SK-N-MC (cell line): Measurements from ENCODE around the gene NPHP3.
A peak's percentile ranks its signal among the peaks of the same experiment; 100 is the strongest.

ENCODE experiments used
- DNase-seq: peaks from one replicate; pipeline ENCODE4 v3.0.0-alpha.2; 2011; ENCODE audit warnings: low read depth, low spot score
- H3K27ac ChIP-seq: fragments of 200-600 bp; sonication (generic); 2 replicates; pipeline ENCODE4 v1.5.1; 2016; ENCODE audit warnings: mixed run types
- H3K36me3 ChIP-seq: fragments of 200-600 bp; sonication (generic); 2 replicates; pipeline ENCODE4 v1.6.1; 2017; ENCODE audit warnings: antibody characterized with exemption, low read length, mixed read lengths; ENCODE audit not compliant: insufficient read depth
- H3K4me3 ChIP-seq: fragments of 200-600 bp; sonication (generic); 2 replicates; pipeline ENCODE4 v1.5.1; 2016
- H3K9ac ChIP-seq: fragments of 200-600 bp; sonication (generic); 2 replicates; pipeline ENCODE4 v1.8.0; 2017; ENCODE audit warnings: mixed run types, mixed read lengths; ENCODE audit not compliant: insufficient read length
- H3K9me3 ChIP-seq: fragments of 200-600 bp; sonication (generic); 2 replicates; pipeline ENCODE4 v1.6.1; 2017; ENCODE audit warnings: low read depth, mild to moderate bottlenecking, antibody characterized with exemption, low read length, moderate library complexity, mixed read lengths
- EZH2 ChIP-seq: fragments of 200-600 bp; sonication (generic); IDR thresholded peaks from one replicate; pipeline ENCODE4 v1.6.1; 2017; ENCODE audit warnings: antibody characterized with exemption
- FOXP2 ChIP-seq: optimal IDR thresholded peaks from 2 replicates; pipeline ENCODE3; 2011; ENCODE audit warnings: mild to moderate bottlenecking, moderate library complexity; ENCODE audit not compliant: insufficient read depth; ENCODE audit errors: extremely low read length, control extremely low read depth
- POLR2AphosphoS5 ChIP-seq: IDR thresholded peaks from 2 replicates; pipeline ENCODE4 v1.6.1; 2012; ENCODE audit warnings: mild to moderate bottlenecking, low read depth, low read length, borderline replicate concordance

NPHP3 gene

DNA sequence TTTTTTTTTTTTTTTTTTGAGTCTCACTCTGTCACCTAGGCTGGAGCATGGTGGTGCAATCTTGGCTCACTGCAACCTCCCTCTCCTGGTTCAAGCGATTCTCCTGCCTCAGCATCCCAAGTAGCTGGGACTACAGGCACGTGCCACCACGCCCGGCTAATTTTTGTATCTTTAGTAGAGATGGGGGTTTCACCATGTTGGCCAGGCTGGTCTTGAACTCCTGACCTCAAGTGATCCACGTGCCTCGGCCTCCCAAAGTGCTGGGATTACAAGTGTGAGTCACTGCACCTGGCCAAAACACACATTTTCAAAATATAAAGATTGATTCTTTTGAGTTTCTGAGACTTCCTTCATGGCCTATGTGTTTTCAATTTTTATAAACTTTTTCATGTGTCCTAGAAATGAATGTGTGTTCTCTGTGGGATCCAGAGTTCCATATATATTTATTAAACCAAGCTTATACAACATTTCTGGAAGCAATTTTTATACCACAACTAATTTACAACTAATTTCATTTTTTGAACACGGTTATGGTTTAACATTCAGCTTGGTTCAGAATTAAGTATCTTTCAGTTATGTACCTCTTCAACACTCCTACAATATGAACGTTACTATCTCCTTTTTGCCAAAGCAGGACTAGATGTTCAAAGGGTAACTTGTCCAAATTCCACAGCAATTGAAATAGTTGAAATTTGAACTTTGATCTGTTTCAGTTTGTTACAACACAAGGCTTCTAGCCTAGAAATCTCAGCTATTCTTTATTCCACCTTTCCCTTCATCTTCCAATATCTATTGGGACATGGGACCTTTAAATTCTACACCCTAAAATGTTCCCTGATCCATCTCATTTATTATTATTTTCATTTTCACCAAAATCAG lies 64.1 kb downstream of the NPHP3 start:
- no peak for TF ChIP-seq FOXP2
- TF ChIP-seq EZH2, result no peak
- H3K9me3 ChIP-seq, result no peaks in the 10 kb centered on the region
- H3K36me3 ChIP-seq, result no peaks in the 10 kb centered on the region
- DNase-seq, result no peak
- peak overlapping the region; percentile 85 for H3K4me3 ChIP-seq
- H3K27ac ChIP-seq, result no peak overlapping the region
- H3K9ac ChIP-seq, result peak overlapping the region; percentile 92

DNA sequence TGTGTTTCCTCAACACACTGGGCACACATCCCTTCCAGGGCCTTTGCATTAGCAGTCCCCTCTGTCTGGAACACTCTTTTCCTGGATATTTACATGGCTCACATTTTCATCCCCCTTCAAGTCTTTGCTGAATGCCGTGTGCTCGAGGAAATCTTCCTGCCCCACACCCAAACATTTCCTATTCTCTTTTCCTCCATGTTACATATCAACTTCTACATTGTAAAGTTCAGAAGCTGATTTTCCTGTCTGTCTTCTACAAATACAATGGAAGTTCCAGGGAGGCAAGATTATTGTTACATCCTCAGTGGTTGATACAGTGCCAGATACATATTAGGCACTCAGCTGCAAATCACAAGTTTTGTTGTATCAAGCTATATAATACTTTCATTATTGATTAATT lies 66.7 kb downstream of the NPHP3 start:
- H3K9me3 ChIP-seq, result no peaks in the 10 kb centered on the region
- no peak overlapping the region for H3K27ac ChIP-seq
- no peak for DNase-seq
- H3K9ac ChIP-seq, result no peak overlapping the region
- TF ChIP-seq POLR2AphosphoS5 (no peak), FOXP2 (no peak), EZH2 (no peak)
- H3K4me3 ChIP-seq, result no peak overlapping the region
- H3K36me3 ChIP-seq, result no peaks in the 10 kb centered on the region

DNA sequence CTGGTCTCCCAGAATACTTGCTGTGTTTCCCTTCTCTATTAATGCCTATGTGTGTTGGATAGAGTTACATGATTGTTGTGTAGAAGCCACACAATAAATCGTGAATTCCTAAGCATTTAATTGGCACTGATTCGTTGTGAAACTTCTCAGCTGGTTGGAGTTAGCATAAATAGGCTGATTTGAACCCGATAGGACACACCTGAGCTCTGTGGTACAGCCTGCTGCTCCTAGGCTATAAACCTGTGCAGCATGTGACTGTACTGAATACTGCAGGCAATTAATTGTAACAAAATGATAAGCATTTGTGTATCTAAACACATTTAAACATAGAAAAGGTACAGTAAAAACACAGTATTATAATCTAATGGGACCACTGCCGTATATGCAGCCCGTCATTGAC lies 67.5 kb downstream of the NPHP3 start:
- Histone ChIP-seq H3K9me3 (no peaks in the 10 kb centered on the region), H3K9ac (no peak overlapping the region), H3K4me3 (no peak overlapping the region), H3K36me3 (no peaks in the 10 kb centered on the region), H3K27ac (no peak overlapping the region)
- DNase-seq, result no peak
- TF ChIP-seq POLR2AphosphoS5 (no peak), FOXP2 (no peak), EZH2 (no peak)

DNA sequence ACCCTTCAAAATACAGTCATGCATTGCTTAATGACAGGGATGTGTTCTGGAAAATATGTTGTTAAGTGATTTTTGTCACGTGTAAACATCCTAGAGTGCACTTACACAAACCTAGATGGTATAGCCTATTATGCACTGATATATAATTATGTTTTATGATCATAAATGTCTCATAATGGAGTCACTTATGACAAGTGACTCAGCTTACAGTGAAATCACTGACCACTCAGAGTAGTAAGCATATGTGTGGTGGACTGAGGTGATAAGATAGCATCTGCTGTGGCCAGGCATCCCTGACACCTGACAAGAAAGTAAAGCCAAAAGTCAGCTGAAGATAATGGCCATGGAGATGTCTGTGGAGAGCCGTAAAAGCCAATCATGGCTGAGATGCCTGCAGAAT lies 68.0 kb downstream of the NPHP3 start:
- no peak for DNase-seq
- no peaks in the 10 kb centered on the region for H3K36me3 ChIP-seq
- TF ChIP-seq EZH2 (no peak), POLR2AphosphoS5 (no peak), FOXP2 (no peak)
- no peaks in the 10 kb centered on the region for H3K9me3 ChIP-seq
- no peak overlapping the region for H3K27ac ChIP-seq
- H3K9ac ChIP-seq, result no peak overlapping the region
- H3K4me3 ChIP-seq, result no peak overlapping the region

- Histone ChIP-seq H3K27ac (no peak overlapping the region), H3K9ac (no peak overlapping the region), H3K36me3 (no peaks in the 10 kb centered on the region), H3K9me3 (no peaks in the 10 kb centered on the region), H3K4me3 (no peak overlapping the region)
- TF ChIP-seq FOXP2, result no peak
- TF ChIP-seq EZH2, result no peak
- TF ChIP-seq POLR2AphosphoS5, result no peak
- DNase-seq, result no peak
Measured at GRCh38 chr3:132652640-132653270, 69.5 kb downstream of the NPHP3 start.

- no peak for TF ChIP-seq POLR2AphosphoS5
- TF ChIP-seq EZH2, result no peak
- TF ChIP-seq FOXP2, result no peak
- DNase-seq, result no peak
- no peak overlapping the region for H3K4me3 ChIP-seq
- no peak overlapping the region for H3K9ac ChIP-seq
- no peak overlapping the region for H3K27ac ChIP-seq
- no peaks in the 10 kb centered on the region for H3K9me3 ChIP-seq
- no peaks in the 10 kb centered on the region for H3K36me3 ChIP-seq
Measured at GRCh38 chr3:132650153-132650552, 72.1 kb downstream of the NPHP3 start.

GRCh38 chr3:132645058-132645457 lies 77.2 kb downstream of the NPHP3 start:
- no peak for TF ChIP-seq EZH2
- no peak for TF ChIP-seq FOXP2
- no peak for TF ChIP-seq POLR2AphosphoS5

DNA sequence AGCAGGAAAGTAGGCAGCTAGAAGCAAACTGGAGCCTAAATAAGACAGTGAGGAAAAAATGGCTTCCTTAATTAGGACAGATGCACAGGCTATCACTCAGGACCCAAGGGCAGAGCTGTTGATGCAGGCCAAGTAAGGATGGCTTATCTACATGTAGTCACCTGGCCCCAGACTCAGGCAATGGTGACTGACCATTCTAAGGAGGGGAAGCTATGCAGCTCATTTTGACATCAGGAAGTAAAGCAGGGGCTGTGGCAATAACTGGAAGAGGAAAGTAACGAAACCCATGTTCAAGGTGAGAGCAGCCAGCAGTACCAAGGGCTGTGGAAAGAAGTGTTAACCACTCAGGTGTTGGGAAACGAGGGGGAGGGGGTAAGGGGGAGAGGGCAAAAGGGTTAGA lies 78.8 kb downstream of the NPHP3 start:
- H3K36me3 ChIP-seq, result 0 out of 2 replicates have a peak, but pooled peaks cover 5% of the 10 kb centered on the region
- H3K4me3 ChIP-seq, result no peak overlapping the region
- TF ChIP-seq FOXP2 (no peak), POLR2AphosphoS5 (no peak), EZH2 (no peak)
- no peak overlapping the region for H3K9ac ChIP-seq
- no peak overlapping the region for H3K27ac ChIP-seq
- DNase-seq, result no peak
- no peaks in the 10 kb centered on the region for H3K9me3 ChIP-seq

More at GRCh38 chr3:132645058-132645457, 77.2 kb downstream of the NPHP3 start:
- DNase-seq, result no peak
- Histone ChIP-seq H3K4me3 (no peak overlapping the region), H3K36me3 (no peaks in the 10 kb centered on the region), H3K27ac (no peak overlapping the region), H3K9ac (no peak overlapping the region), H3K9me3 (no peaks in the 10 kb centered on the region)
